CD4-positive, alpha-beta T cell treated with Interferon gamma for 1 hour (primary cell): Measurements from ENCODE around the gene AGBL1.

Experiments used
- DNase-seq: peaks from one replicate; pipeline ENCODE4 v3.0.0-alpha.2; 2020

AGBL1 gene

DNA sequence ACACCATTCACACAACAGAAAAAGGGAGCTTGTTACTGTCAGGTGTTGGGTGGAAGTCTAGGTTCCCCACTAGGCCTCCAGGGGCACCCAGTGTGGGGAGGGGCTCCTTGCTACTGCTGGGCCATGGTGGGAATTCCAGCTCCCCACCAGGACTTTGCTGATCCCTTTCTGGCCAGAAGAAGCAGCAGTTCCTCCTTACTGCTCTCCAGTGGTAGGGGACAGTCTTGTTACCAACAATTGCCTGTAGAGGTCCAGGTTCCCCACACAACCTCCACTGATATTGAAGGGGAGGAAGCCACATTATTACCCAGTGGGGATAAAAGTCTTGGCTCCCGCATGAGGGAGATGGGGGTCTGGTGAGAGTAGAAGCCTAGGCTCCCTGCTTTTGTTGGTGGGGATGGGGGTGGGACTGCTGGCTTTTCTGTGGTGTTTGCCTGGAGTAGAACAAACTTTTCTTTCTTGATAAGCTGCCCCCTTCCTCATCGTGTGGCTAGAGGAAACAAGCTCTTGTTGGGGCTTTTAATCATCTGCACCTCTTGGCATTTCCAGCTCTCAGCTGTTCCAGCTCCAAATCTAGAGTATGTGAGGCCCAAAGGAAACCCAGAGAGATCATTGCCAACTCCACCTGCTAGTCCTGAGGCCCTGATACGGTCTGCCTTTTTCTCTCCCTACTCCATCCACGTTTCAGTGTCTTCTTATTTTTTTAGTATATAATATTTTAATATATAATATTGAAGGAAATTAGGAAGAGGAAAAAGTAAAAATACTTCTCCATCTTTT is 824.2 kb downstream of the AGBL1 start:
- no peak for DNase-seq

- no peak for DNase-seq
Measured at GRCh38 chr15:86905625-86906256, 826.1 kb downstream of the AGBL1 start.

DNA sequence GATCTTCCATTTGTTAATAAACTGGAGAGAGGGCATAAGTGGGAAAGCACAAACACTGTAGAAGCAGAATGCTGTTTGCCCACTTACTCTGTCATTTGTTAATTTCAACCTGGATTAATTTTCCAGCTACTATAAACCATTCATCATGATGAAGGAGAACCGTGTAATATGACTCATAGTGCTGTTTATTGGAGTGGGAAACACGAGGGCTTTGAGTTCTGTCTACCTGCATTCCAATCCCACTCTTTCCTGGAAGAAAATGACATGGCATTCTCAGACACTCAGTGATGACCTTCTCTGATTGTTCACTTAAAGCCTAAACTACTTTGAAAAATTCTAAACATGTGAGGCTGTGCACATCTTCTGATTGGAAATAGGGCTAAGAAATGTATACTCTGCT is 826.7 kb downstream of the AGBL1 start:
- DNase-seq = no peak

- no peak for DNase-seq
Measured at GRCh38 chr15:86911022-86911421, 831.4 kb downstream of the AGBL1 start.

DNA sequence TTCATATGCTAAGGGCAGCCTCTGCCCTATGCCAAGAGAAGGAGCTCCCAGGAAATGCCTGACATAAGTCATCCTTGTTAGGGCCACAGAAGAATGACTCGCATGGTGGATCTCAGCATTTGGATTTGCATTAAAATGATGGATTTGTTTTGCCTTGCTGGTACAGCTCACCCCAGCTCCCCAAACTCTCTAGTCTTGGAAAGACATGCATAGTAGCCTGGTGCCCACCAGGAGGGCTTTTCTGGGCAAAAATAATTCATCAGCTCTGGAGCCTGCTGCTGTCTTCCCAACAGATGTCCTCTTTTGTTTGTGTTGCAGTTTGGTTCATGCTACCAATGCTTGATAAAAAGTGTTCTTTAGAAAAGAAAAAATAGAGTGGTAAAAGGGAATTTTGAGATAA is 833.0 kb downstream of the AGBL1 start:
- no peak for DNase-seq

DNA sequence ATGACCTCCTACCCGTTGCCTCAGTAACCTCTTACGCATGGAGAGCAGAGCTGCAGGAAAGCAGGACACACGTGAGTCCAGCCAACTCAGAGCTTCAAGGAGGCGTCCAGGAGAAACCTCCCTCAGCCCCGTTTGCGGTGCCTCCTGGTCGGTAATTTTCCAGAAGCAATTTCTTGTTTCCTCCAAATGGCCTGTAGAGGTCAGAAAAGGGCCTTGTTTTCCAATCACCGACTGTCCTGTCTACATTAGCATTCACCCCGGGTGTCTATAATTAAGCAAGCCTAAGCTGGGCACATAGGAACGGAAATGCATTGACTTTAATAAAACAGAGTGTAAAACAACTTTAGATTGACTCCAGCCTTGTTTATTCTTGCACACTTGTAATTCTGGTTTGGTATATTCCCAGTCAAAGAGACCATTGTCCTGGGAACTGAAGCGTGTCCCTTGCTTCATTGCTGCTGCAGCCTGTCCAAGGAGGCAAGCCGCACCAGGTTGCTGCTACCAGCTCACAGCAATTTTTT is 836.2 kb downstream of the AGBL1 start:
- no peak for DNase-seq

DNA sequence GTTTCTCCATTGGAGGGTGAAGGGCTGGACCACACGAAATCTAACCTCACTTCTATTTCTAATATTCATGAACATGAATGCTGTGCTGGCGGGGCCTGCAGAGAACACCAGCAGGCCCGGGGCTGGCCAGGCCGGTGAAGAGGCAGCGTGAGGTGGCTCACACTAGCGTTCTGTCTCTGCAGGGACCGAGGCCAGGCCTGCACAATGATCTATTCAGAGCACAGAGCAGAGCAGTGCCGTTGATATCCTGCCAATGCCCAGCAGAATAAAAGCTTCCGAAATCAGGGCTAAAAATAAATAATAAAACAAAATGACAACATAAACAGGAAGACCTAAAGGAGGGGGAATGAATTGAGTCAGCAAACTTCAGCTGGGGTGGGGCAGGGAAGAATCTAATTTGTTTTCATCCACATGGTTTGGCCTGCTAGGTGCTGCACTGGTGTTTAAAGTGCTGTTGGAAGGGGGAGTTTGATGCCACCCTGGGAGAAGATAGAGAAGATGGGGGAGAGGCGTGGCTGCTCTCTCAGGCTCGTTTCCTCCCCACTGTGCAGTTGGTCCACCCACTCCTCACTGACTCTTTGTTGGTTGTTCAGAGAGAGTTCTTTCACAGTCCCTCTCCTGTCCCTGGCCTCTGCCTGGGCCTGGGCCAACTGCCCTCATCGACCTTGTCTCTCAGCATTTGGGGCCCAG is 837.1 kb downstream of the AGBL1 start:
- no peak for DNase-seq

- no peak for DNase-seq
Measured at GRCh38 chr15:86917361-86917671, 837.6 kb downstream of the AGBL1 start.

- DNase-seq = no peak
Measured at GRCh38 chr15:86919581-86919980, 839.9 kb downstream of the AGBL1 start.

DNA sequence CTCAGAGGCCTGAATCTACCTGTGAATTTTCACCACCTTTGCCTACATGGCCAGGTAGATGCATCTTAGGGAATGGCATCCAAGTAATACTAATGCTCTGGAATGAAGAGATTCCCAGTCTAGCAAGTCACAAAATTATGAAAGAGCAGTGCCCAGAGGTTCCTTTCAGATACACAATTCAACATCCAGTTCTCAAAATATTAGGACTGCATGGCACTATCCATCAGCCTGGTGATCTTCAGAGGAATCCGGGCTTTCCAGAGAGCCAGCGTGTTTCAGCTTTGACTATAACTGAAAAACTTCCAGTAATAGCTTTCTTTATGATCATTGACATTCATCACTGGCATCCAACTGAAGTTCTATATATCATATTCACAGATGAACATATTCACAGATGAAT is 849.8 kb downstream of the AGBL1 start:
- DNase-seq = no peak

- no peak for DNase-seq
Measured at GRCh38 chr15:86932456-86932855, 852.8 kb downstream of the AGBL1 start.

DNA sequence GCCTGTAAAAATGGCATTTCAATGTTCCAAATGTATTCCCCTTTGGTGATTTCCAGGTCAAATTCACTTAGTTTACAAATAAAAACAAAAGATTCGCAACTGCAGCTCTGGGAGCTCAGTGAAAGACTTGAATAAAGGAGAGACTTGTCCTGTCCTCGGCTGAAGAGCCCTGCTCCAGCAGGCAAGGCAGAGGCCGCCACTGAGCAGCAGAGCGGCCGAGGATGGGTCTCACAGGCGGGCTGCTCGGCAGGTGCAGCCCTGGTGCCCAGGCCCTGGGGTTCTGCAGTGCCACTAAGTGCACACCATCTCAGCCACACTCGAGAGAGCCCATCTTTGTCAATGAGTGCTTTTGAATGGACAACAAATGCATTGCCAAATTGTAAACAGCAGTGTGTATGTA is 856.2 kb downstream of the AGBL1 start:
- no peak for DNase-seq

GRCh38 chr15:86942285-86942684 is 862.6 kb downstream of the AGBL1 start:
- DNase-seq = no peak

DNA sequence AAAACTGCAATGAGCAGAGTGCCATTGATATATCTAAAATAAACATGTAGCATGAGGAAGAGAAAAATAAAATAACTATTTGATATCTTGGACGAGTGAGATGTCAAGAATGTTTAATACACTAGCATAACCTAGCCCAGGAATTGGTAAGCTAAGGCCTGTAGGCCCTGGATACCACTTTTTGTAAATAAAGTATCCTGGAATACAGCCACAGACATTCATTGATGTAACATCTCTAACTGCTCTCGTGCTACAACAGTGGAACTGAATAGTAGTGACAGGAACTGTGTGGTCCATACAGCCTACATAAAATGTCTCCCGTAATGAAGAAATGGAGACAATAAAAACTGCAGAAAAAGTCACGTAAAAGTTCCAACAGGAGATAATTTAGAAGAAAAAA is 869.0 kb downstream of the AGBL1 start:
- DNase-seq = no peak

- no peak for DNase-seq
Measured at GRCh38 chr15:86959254-86959653, 879.6 kb downstream of the AGBL1 start.

GRCh38 chr15:86961669-86962068 is 882.0 kb downstream of the AGBL1 start:
- DNase-seq = no peak

- no peak for DNase-seq
Measured at GRCh38 chr15:86964271-86964670, 884.6 kb downstream of the AGBL1 start.

DNA sequence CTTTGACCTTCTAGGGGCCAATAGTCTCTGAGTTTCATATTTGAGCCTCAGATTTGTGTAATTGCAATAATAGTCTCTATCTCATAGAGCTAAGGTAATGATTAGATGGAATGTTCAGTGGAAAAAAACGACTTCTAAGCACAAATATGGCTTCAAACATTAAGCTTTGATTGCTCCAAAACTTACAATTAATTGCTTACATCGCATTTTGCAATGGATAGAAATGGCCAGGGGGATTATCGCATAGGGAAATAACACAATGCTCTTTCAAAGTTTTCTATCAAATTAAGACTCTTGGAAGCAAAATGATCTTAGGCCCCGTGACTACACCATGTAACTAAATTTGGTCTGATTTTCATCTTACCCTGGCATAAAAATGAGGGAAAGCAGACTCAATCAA is 888.6 kb downstream of the AGBL1 start:
- no peak for DNase-seq

DNA sequence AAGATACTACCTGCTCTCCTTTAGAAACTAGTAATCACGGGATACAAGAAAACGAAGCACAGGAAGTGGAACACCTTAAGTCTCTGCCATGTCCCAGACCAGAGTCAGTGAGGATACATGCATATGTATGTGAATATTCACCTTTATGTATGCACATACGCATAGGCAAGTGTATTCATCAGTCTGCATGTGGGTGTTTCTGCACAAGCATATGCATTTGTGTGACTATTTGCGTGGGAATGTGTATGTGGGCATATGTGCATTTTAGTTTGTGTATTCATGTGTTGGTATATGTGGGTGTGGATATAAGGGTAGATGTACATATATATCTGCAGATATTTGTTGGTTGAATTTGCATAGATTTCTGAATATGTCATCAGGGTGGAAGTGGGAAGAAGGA is 889.7 kb downstream of the AGBL1 start:
- no peak for DNase-seq

- DNase-seq = no peak
Measured at GRCh38 chr15:86973284-86973844, 893.7 kb downstream of the AGBL1 start.

DNA sequence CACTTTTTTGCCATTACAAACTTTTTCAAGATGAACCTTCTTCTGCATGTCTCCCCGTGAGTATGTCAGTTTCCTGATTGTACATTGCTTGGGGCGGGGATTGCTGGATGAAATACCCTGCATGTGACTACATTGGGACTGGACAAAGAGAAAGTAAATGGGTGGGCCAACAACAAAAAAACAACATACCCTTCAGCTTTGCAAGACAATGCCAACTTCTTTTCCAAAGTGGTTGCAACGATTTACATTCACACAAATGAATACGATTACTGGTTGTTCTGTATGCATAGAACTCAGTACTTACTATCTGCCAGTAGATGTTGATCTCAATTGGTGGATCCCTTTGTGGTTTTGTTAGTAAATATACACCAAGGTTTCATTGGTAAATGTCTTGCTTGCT is 908.4 kb downstream of the AGBL1 start:
- DNase-seq = no peak

- DNase-seq = no peak
Measured at GRCh38 chr15:87021751-87022150, 942.1 kb downstream of the AGBL1 start.

DNA sequence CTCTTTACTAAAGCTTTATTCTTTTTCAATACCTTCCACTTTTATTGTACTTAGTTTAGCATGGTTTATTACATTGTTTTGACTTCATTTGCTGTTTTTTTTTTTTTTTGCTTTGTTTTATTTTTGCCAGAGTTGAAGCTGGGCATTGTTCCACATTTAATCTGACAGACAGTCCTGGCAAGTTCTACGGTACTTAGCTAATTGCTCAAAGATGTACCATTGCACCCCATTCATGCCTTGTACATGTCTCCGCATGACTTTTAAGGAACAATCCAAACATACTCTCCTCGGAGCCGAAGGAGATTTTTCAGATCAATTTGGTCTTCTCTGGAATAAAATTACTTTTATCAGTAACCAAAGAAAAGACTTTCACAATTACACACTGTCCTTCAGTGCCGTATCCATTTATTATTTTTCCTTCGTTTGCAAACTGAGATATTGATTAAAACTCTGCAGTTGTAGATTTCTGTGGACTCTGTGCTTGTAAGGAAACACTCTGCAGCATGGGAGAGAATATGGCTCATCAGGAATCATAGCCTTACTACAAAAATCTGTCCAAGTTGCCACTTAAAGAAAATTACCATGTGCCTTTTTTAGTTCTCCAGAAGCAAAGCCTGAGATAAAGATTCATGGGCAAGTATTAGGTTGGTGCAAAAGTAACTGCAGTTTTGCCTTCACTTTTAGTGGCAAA is 952.0 kb downstream of the AGBL1 start:
- no peak for DNase-seq
